NB4 (cell line): ENCODE data around the gene ACBD6.

Experiments used
- DNase-seq: peaks from one replicate; pipeline ENCODE4 v3.0.0; 2010; ENCODE audit warnings: low read depth
- H3K4me3 ChIP-seq: one replicate; pipeline ENCODE4 v1.5.1; 2011; ENCODE audit warnings: mild to moderate bottlenecking, low read depth, low read length, moderate library complexity
- CTCF ChIP-seq: IDR thresholded peaks from one replicate; pipeline ENCODE4 v1.5.1; 2012; ENCODE audit warnings: low read depth, low read length
- MAX ChIP-seq: IDR thresholded peaks from 2 replicates; pipeline ENCODE4 v1.6.1; 2011; ENCODE audit warnings: low read depth, low read length
- MYC ChIP-seq: IDR thresholded peaks from 2 replicates; pipeline ENCODE4 v1.6.1; 2011; ENCODE audit warnings: low read depth, low read length
- POLR2A ChIP-seq: IDR thresholded peaks from 2 replicates; pipeline ENCODE4 v1.6.1; 2011; ENCODE audit warnings: mild to moderate bottlenecking; ENCODE audit not compliant: insufficient read length; ENCODE audit errors: extremely low read depth

The ACBD6 gene

GRCh38 chr1:180384286-180385005 is 117.9 kb downstream of the ACBD6 start:
- DNase-seq, result no peak
- no peak for TF ChIP-seq POLR2A
- no peak for TF ChIP-seq CTCF
- TF ChIP-seq MAX, result no peak
- TF ChIP-seq MYC, result no peak

GRCh38 chr1:180382326-180383115 is 119.9 kb downstream of the ACBD6 start:
- no peak for DNase-seq
- TF ChIP-seq POLR2A, result no peak
- TF ChIP-seq CTCF, result no peak
- TF ChIP-seq MYC, result no peak
- TF ChIP-seq MAX, result no peak
- no peak overlapping the region for H3K4me3 ChIP-seq

More at GRCh38 chr1:180384286-180385005, 117.9 kb downstream of the ACBD6 start:
- no peak overlapping the region for H3K4me3 ChIP-seq

GRCh38 chr1:180381184-180381580 is 121.2 kb downstream of the ACBD6 start:
- no peak for TF ChIP-seq MYC
- TF ChIP-seq MAX, result no peak
- no peak for TF ChIP-seq CTCF
- TF ChIP-seq POLR2A, result no peak
- DNase-seq, result no peak
- H3K4me3 ChIP-seq, result no peak overlapping the region

- DNase-seq, result no peak
These were observed 121.9 kb downstream of the ACBD6 start for GRCh38 chr1:180380259-180381183.

GRCh38 chr1:180376800-180377199 is 125.6 kb downstream of the ACBD6 start:
- H3K4me3 ChIP-seq, result no peak overlapping the region
- TF ChIP-seq CTCF, result no peak
- TF ChIP-seq POLR2A, result no peak
- no peak for TF ChIP-seq MAX
- TF ChIP-seq MYC, result no peak
- DNase-seq, result no peak

More at GRCh38 chr1:180380259-180381183, 121.9 kb downstream of the ACBD6 start:
- TF ChIP-seq POLR2A, result no peak
- H3K4me3 ChIP-seq, result no peak overlapping the region
